Prostate gland (tissue), 2 donors: Measurements from ENCODE around the gene CFAP53. TPM values are rescaled to one million over a fixed set of nuclear protein-coding genes. Genes with fewer than 3 reads are reported as not detected.

Experiments
- DNase-seq: peaks from one replicate; pipeline ENCODE4 v3.0.0-alpha.2; 2019; ENCODE audit warnings: low spot score
- H3K27ac ChIP-seq, 2 donors: fragments of 200-600 bp; sonication (generic); 2 replicates each; pipeline ENCODE4 v1.5.1; 2017 to 2019
- H3K27me3 ChIP-seq: fragments of 200-600 bp; sonication (generic); replicated peaks from 2 replicates; pipeline ENCODE4 v1.5.1; 2019; ENCODE audit not compliant: insufficient read depth
- H3K36me3 ChIP-seq, 2 donors: fragments of 200-600 bp; sonication (generic); 1 replicate in 1 of 2; 2 replicates in 1 of 2; pipeline versions ENCODE4 v1.5.1 to v1.8.1; 2017 to 2019
- H3K4me1 ChIP-seq: fragments of 200-600 bp; sonication (generic); replicated peaks from 2 replicates; pipeline ENCODE4 v1.5.1; 2019
- H3K4me3 ChIP-seq, 2 donors: fragments of 200-600 bp; sonication (generic); 2 replicates each; pipeline ENCODE4 v1.5.1; 2017 to 2019
- H3K9me3 ChIP-seq: fragments of 200-600 bp; sonication (generic); 2 replicates; pipeline ENCODE4 v1.5.1; 2017
- POLR2A ChIP-seq: fragments of 450-650 bp; IDR thresholded peaks from one replicate; pipeline ENCODE4 v1.6.1; 2016; ENCODE audit warnings: antibody characterized with exemption, mild to moderate bottlenecking
- POLR2AphosphoS5 ChIP-seq: sonication (generic); formaldehyde crosslinking; IDR thresholded peaks from one replicate; pipeline ENCODE4 v1.6.1; 2017; ENCODE audit warnings: antibody characterized with exemption
- WGBS: methylation state at CpG from one replicate; pipeline ENCODE4 v1.1.5; 2018; 5-methylcytosine and 5-hydroxymethylcytosine counted together
- intact Hi-C: fragments of 100-400 bp; cut with DNase I; formaldehyde crosslinking; loops from one replicate; pipeline ENCODE4 v1.14.2; 2022
- total RNA-seq, 2 donors: library from RNA; depleted of rRNA; stranded (reverse); fragments of >200 nt; gene quantifications; one replicate each; pipeline ENCODE4 v1.1.0, GENCODE V29; 2016
- TF ChIP-seq, protein P1 (sequence below), 4 experiments: fragments of 200-600 bp in 2 of 4; fragments of 450-650 bp in 2 of 4; sonication (generic) in 2 of 4; IDR thresholded peaks; 1 replicate in 3 of 4; 2 replicates in 1 of 4; pipeline ENCODE4 v1.5.1; 2016 to 2019; ENCODE audit warnings: antibody characterized with exemption in 4 of 4, mild to moderate bottlenecking in 2 of 4, moderate library complexity in 2 of 4

Gene CFAP53
- total RNA-seq, 2 donors from 2014 or later: 0.59 to 4.7 TPM

DNA sequence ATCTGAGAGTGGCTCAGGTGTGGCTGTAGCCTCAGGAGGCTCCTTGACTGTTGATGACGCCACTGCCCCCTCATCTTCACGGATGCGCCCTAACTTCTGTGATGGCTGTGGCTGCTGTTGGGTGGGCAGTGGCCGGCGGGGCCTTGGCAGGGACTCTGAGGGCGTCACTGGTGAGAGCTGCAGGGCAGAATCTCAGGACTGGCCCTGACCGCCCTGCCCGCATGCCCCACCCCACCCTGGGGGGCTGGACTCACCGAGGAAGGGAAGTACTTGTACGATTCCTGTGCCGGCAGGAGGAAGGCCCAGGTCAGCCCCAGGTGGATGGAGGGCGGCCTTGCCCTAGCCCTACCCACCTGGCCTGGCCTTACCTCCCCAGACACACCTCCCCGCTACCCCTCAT is 18.8 kb upstream of the CFAP53 start:
- H3K4me3 ChIP-seq: no peak overlapping the region
- intact Hi-C loops: loop anchor here (10.0 kb wide), 5 partner anchors 280 to 790 kb away; partner anchors contain the start of genes ACAA2, MAPK4, ME2 and RPL17
- 86% methylated on average over 13 of the region's 13 CpGs for WGBS

DNA sequence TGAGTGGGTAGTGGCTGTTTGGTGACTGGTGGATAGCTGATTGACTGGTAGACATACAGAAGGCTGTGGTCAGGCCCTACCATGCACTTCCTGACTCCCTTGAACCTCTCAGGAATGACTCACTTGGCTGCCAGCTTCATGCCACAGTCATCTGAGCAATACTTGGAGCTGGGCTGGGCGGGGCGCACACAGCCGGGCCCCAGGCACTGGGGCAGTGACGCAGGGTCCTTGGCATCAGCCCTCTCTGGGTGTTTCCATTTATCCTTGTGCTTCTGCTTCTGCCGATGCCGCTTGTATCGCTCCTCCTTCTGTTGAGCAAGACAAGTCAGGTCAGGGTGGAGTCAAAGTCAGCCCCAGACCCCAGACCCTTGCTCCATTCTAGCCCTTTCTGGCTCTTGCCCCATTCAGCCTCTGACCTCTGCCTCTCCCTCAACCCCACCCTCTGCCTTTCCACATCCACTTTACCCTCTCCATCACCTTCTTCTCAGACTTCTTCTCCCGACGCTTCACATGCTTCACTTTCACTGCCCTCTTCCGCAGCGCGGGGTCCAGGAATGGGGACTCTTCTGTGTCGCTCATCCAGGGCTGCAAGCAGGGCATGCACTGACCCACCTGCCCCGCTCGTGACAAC is 18.1 kb upstream of the CFAP53 start:
- Histone ChIP-seq H3K9me3 (no peaks in the 10 kb centered on the region), H3K36me3 (peaks cover 0 to 3% of the 10 kb centered on the region in 2 donors), H3K4me1 (peaks cover 11% of the 10 kb centered on the region), H3K4me3 (no peak overlapping the region), H3K27me3 (no peaks in the 10 kb centered on the region), H3K27ac (no peak overlapping the region)
- WGBS: 93% methylated on average over 15 of the region's 15 CpGs
- intact Hi-C loops: loop anchor here (10.0 kb wide), 5 partner anchors 280 to 790 kb away; partner anchors contain the start of genes ACAA2, MAPK4, ME2 and RPL17
- TF ChIP-seq, protein P1, sequence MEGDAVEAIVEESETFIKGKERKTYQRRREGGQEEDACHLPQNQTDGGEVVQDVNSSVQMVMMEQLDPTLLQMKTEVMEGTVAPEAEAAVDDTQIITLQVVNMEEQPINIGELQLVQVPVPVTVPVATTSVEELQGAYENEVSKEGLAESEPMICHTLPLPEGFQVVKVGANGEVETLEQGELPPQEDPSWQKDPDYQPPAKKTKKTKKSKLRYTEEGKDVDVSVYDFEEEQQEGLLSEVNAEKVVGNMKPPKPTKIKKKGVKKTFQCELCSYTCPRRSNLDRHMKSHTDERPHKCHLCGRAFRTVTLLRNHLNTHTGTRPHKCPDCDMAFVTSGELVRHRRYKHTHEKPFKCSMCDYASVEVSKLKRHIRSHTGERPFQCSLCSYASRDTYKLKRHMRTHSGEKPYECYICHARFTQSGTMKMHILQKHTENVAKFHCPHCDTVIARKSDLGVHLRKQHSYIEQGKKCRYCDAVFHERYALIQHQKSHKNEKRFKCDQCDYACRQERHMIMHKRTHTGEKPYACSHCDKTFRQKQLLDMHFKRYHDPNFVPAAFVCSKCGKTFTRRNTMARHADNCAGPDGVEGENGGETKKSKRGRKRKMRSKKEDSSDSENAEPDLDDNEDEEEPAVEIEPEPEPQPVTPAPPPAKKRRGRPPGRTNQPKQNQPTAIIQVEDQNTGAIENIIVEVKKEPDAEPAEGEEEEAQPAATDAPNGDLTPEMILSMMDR (IDR thresholded peaks at IDR 0.05): no peak
- TF ChIP-seq POLR2AphosphoS5 (no peak), POLR2A (no peak)
- no peak for DNase-seq

More for the DNA sequence above, 18.8 kb upstream of the CFAP53 start:
- Histone ChIP-seq H3K9me3 (no peaks in the 10 kb centered on the region), H3K27me3 (no peaks in the 10 kb centered on the region), H3K27ac (no peak overlapping the region), H3K36me3 (peaks cover 0 to 3% of the 10 kb centered on the region in 2 donors), H3K4me1 (peaks cover 5% of the 10 kb centered on the region)
- no peak for DNase-seq
- TF ChIP-seq POLR2A (no peak), POLR2AphosphoS5 (no peak)
- TF ChIP-seq, protein P1 (IDR thresholded peaks at IDR 0.05): no peak

DNA sequence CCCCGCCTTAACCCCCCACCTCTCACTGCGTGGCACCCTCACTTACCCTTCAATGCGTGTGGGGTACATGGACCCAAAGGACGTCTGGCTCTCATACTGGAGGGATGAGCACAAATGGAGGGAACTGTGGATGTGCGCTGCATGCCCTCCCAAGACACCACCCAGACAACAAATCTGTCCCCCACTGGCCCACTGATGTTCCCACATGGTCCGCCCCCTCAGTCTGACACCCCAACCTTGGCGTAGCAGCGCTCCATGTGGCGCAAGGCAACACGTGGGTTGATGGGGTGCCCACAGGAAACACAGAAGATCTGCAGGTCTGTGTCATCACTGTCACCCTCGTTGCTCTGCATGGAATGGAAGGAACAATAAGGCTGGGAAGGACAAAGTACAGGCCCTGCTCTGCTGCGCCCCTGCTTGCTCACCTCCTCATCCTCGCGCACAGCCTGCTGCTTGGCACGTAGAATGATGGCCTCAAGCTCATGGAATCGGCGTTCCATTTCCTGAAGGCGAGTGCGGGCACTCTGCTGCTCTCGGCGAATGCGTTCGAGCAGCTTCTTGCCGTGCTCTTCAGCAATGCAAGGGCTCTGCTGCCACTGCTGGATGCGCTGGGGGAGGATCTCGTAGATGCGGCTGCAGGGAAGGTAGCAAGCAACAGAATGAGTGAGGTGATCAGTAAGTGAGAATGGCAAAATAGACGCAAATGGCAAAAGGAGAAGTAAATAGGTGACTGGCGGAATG is 17.3 kb upstream of the CFAP53 start:
- H3K36me3 ChIP-seq: peaks cover 0 to 3% of the 10 kb centered on the region in 2 donors
- no peak overlapping the region for H3K4me3 ChIP-seq
- intact Hi-C loops: loop anchor here (10.0 kb wide), 5 partner anchors 281 to 789 kb away; partner anchors contain the start of genes ACAA2, MAPK4, ME2 and RPL17
- no peak for DNase-seq
- 93% methylated on average over 29 of the region's 29 CpGs for WGBS
- peaks cover 11% of the 10 kb centered on the region for H3K4me1 ChIP-seq
- H3K9me3 ChIP-seq: no peaks in the 10 kb centered on the region
- H3K27me3 ChIP-seq: no peaks in the 10 kb centered on the region
- H3K27ac ChIP-seq: no peak overlapping the region
- TF ChIP-seq, protein P1 (IDR thresholded peaks at IDR 0.05): no peak
- TF ChIP-seq POLR2A (no peak), POLR2AphosphoS5 (no peak)

GRCh38 chr18:50282521-50283335 is 16.4 kb upstream of the CFAP53 start:
- peaks cover 0 to 3% of the 10 kb centered on the region in 2 donors for H3K36me3 ChIP-seq
- H3K9me3 ChIP-seq: no peaks in the 10 kb centered on the region
- WGBS: 92% methylated on average over 42 of the region's 42 CpGs
- no peaks in the 10 kb centered on the region for H3K27me3 ChIP-seq
- no peak overlapping the region for H3K4me3 ChIP-seq
- no peak for DNase-seq
- intact Hi-C loops: loop anchor here (10.0 kb wide), 5 partner anchors 282 to 788 kb away; partner anchors contain the start of genes ACAA2, MAPK4, ME2 and RPL17
- peaks cover 11% of the 10 kb centered on the region for H3K4me1 ChIP-seq
- TF ChIP-seq POLR2A: no peak
- TF ChIP-seq POLR2AphosphoS5: no peak
- TF ChIP-seq, protein P1 (IDR thresholded peaks at IDR 0.05): no peak
- H3K27ac ChIP-seq: no peak overlapping the region
